HUES6 (cell line): ENCODE data around the gene LPCAT1.

ENCODE experiments used
- H3K27ac ChIP-seq: 2 replicates; pipeline ENCODE4 v1.7.0; 2013; ENCODE audit warnings: low read depth, mild to moderate bottlenecking, low read length, inconsistent platforms
- H3K27me3 ChIP-seq: 2 replicates; pipeline ENCODE4 v1.6.1; 2013; ENCODE audit warnings: low read length; ENCODE audit not compliant: control insufficient read depth, insufficient read depth
- H3K36me3 ChIP-seq: 2 replicates; pipeline ENCODE4 v1.6.1; 2013; ENCODE audit warnings: low read length; ENCODE audit not compliant: control insufficient read depth, insufficient read depth
- H3K4me1 ChIP-seq: 2 replicates; pipeline ENCODE4 v1.6.1; 2013; ENCODE audit warnings: low read length; ENCODE audit not compliant: control insufficient read depth, insufficient read depth
- H3K4me3 ChIP-seq: 2 replicates; pipeline ENCODE4 v1.5.1; 2013; ENCODE audit warnings: low read depth, low read length
- H3K9ac ChIP-seq: one replicate; pipeline ENCODE4 v1.6.1; 2013; ENCODE audit warnings: mild to moderate bottlenecking, low read length
- H3K9me3 ChIP-seq: 2 replicates; pipeline ENCODE4 v1.6.1; 2013; ENCODE audit warnings: low read depth, low read length; ENCODE audit not compliant: control insufficient read depth, insufficient read depth

Gene LPCAT1

GRCh38 chr5:1448511-1449011 is 75.2 kb downstream of the LPCAT1 start:
- no peak overlapping the region for H3K4me3 ChIP-seq
- peaks cover 15% of the 10 kb centered on the region for H3K9me3 ChIP-seq
- H3K27ac ChIP-seq, result no peak overlapping the region
- H3K27me3 ChIP-seq, result peaks cover 71% of the 10 kb centered on the region
- H3K4me1 ChIP-seq, result 0 out of 2 replicates have a peak, but pooled peaks cover 8% of the 10 kb centered on the region
- H3K36me3 ChIP-seq, result no peaks in the 10 kb centered on the region
- no peak overlapping the region for H3K9ac ChIP-seq

GRCh38 chr5:1447671-1448361 is 75.9 kb downstream of the LPCAT1 start:
- peaks cover 78% of the 10 kb centered on the region for H3K27me3 ChIP-seq

GRCh38 chr5:1446602-1447343 is 77.0 kb downstream of the LPCAT1 start:
- 0 out of 2 replicates have a peak, but pooled peaks cover 8% of the 10 kb centered on the region for H3K4me1 ChIP-seq
- peak overlapping the region; percentile 65; the same call in 1 of the 2 replicates for H3K4me3 ChIP-seq

More at GRCh38 chr5:1447671-1448361, 75.9 kb downstream of the LPCAT1 start:
- no peak overlapping the region for H3K9ac ChIP-seq
- H3K4me3 ChIP-seq, result no peak overlapping the region
- peaks cover 8% of the 10 kb centered on the region; the same call in 1 of the 2 replicates for H3K9me3 ChIP-seq
- H3K4me1 ChIP-seq, result 0 out of 2 replicates have a peak, but pooled peaks cover 8% of the 10 kb centered on the region
- H3K36me3 ChIP-seq, result no peaks in the 10 kb centered on the region
- H3K27ac ChIP-seq, result no peak overlapping the region

GRCh38 chr5:1445689-1446601 is 77.8 kb downstream of the LPCAT1 start:
- H3K4me3 ChIP-seq, result peak overlapping the region; percentile 65
- peaks cover 97% of the 10 kb centered on the region for H3K27me3 ChIP-seq
- no peaks in the 10 kb centered on the region for H3K9me3 ChIP-seq
- no peak overlapping the region for H3K9ac ChIP-seq
- 0 out of 2 replicates have a peak, but pooled peaks cover 8% of the 10 kb centered on the region for H3K4me1 ChIP-seq
- H3K36me3 ChIP-seq, result no peaks in the 10 kb centered on the region
- H3K27ac ChIP-seq, result no peak overlapping the region

More at GRCh38 chr5:1446602-1447343, 77.0 kb downstream of the LPCAT1 start:
- Histone ChIP-seq H3K27ac (no peak overlapping the region), H3K36me3 (no peaks in the 10 kb centered on the region), H3K27me3 (peaks cover 89% of the 10 kb centered on the region), H3K9ac (no peak overlapping the region), H3K9me3 (0 out of 2 replicates have a peak, but pooled peaks cover 2% of the 10 kb centered on the region)

GRCh38 chr5:1445313-1445688 is 78.5 kb downstream of the LPCAT1 start, which contains the start of gene SLC6A3:
SLC6A3 (minus strand) TSS chr5:1445440; CDS start chr5:1443197, 2,243 bp downstream.
- H3K9me3 ChIP-seq, result peaks cover 2% of the 10 kb centered on the region; the same call in 1 of the 2 replicates
- H3K4me1 ChIP-seq, result 0 out of 2 replicates have a peak, but pooled peaks cover 8% of the 10 kb centered on the region
- H3K4me3 ChIP-seq, result peak within 1 kb of the TSS; percentile 65
- no peak within 1 kb of the TSS for H3K27ac ChIP-seq
- H3K36me3 ChIP-seq, result no peaks in the 10 kb centered on the region
- H3K9ac ChIP-seq, result peak within 1 kb of the TSS; percentile 17
- peaks cover 98% of the 10 kb centered on the region for H3K27me3 ChIP-seq

- peak overlapping the region; percentile 63 for H3K4me3 ChIP-seq
- H3K27me3 ChIP-seq, result peaks cover 100% of the 10 kb centered on the region
- H3K27ac ChIP-seq, result no peak overlapping the region
- peak overlapping the region; percentile 17 for H3K9ac ChIP-seq
- peaks cover 4% of the 10 kb centered on the region; the same call in 1 of the 2 replicates for H3K9me3 ChIP-seq
- no peaks in the 10 kb centered on the region for H3K36me3 ChIP-seq
- H3K4me1 ChIP-seq, result 0 out of 2 replicates have a peak, but pooled peaks cover 8% of the 10 kb centered on the region
Observed at GRCh38 chr5:1444361-1445189, 79.2 kb downstream of the LPCAT1 start.

- H3K27me3 ChIP-seq, result peaks cover 97% of the 10 kb centered on the region
- peak overlapping the region; percentile 63 for H3K4me3 ChIP-seq
- 0 out of 2 replicates have a peak, but pooled peaks cover 8% of the 10 kb centered on the region for H3K4me1 ChIP-seq
- H3K36me3 ChIP-seq, result no peaks in the 10 kb centered on the region
- H3K9me3 ChIP-seq, result peaks cover 4% of the 10 kb centered on the region; the same call in 1 of the 2 replicates
- H3K9ac ChIP-seq, result no peak overlapping the region
- H3K27ac ChIP-seq, result no peak overlapping the region
Observed at GRCh38 chr5:1443991-1444360, 79.8 kb downstream of the LPCAT1 start.

GRCh38 chr5:1443171-1443570 is 80.6 kb downstream of the LPCAT1 start:
- H3K27ac ChIP-seq, result no peak overlapping the region
- H3K27me3 ChIP-seq, result peaks cover 97% of the 10 kb centered on the region

GRCh38 chr5:1442222-1443145 is 81.3 kb downstream of the LPCAT1 start:
- peaks cover 95% of the 10 kb centered on the region for H3K27me3 ChIP-seq
- H3K4me3 ChIP-seq, result no peak overlapping the region
- H3K36me3 ChIP-seq, result no peaks in the 10 kb centered on the region
- H3K27ac ChIP-seq, result no peak overlapping the region
- 0 out of 2 replicates have a peak, but pooled peaks cover 11% of the 10 kb centered on the region for H3K4me1 ChIP-seq
- no peak overlapping the region for H3K9ac ChIP-seq
- H3K9me3 ChIP-seq, result peaks cover 4% of the 10 kb centered on the region; the same call in 1 of the 2 replicates

More at GRCh38 chr5:1443171-1443570, 80.6 kb downstream of the LPCAT1 start:
- 0 out of 2 replicates have a peak, but pooled peaks cover 8% of the 10 kb centered on the region for H3K4me1 ChIP-seq
- no peaks in the 10 kb centered on the region for H3K36me3 ChIP-seq
- H3K4me3 ChIP-seq, result no peak overlapping the region
- H3K9ac ChIP-seq, result no peak overlapping the region
- peaks cover 4% of the 10 kb centered on the region; the same call in 1 of the 2 replicates for H3K9me3 ChIP-seq
